Endodermal cell (in vitro differentiated cells): Measurements from ENCODE around the gene THSD7A. TPM values are rescaled to one million over a fixed set of nuclear protein-coding genes. Genes with fewer than 3 reads are reported as not detected.
A peak's percentile ranks its signal among the peaks of the same experiment; 100 is the strongest.

Source experiments
- DNase-seq: peaks from one replicate; pipeline ENCODE4 v3.0.0-alpha.2; 2017
- H3K27ac ChIP-seq: 2 replicates; pipeline ENCODE4 v1.5.1; 2013; ENCODE audit warnings: mild to moderate bottlenecking, low read depth, low read length, moderate library complexity
- H3K27me3 ChIP-seq: 2 replicates; pipeline ENCODE4 v1.6.1; 2013; ENCODE audit warnings: mild to moderate bottlenecking, low read length, moderate library complexity; ENCODE audit not compliant: insufficient read depth, control insufficient read depth, poor library complexity, severe bottlenecking
- H3K36me3 ChIP-seq: 2 replicates; pipeline ENCODE4 v1.7.0; 2013; ENCODE audit warnings: mild to moderate bottlenecking, low read length, moderate library complexity; ENCODE audit not compliant: control insufficient read depth, insufficient read depth
- H3K4me1 ChIP-seq: one replicate; pipeline ENCODE4 v1.7.0; 2013; ENCODE audit warnings: low read length; ENCODE audit not compliant: control insufficient read depth, insufficient read depth
- H3K4me3 ChIP-seq: 2 replicates; pipeline ENCODE4 v1.5.1; 2013; ENCODE audit warnings: mild to moderate bottlenecking, low read length, moderate library complexity
- H3K9ac ChIP-seq: 2 replicates; pipeline ENCODE4 v1.6.1; 2013; ENCODE audit warnings: mild to moderate bottlenecking, low read length, moderate library complexity; ENCODE audit not compliant: poor library complexity, severe bottlenecking; ENCODE audit errors: extremely low read depth
- H3K9me3 ChIP-seq: 2 replicates; pipeline ENCODE4 v1.6.1; 2013; ENCODE audit warnings: mild to moderate bottlenecking, low read length, moderate library complexity; ENCODE audit not compliant: control insufficient read depth
- H3K27ac Mint-ChIP-seq: 2 replicates; pipeline ENCODE4 v1.8.0; 2020; ENCODE audit warnings: mixed read lengths
- H3K27me3 Mint-ChIP-seq: 2 replicates; pipeline ENCODE4 v1.8.0; 2021; ENCODE audit warnings: mild to moderate bottlenecking, mixed read lengths; ENCODE audit not compliant: insufficient read depth
- H3K36me3 Mint-ChIP-seq: 2 replicates; pipeline ENCODE4 v1.8.0; 2020; ENCODE audit warnings: low read depth, mixed read lengths
- H3K4me1 Mint-ChIP-seq: 2 replicates; pipeline ENCODE4 v1.8.0; 2020; ENCODE audit warnings: mixed read lengths
- H3K4me3 Mint-ChIP-seq: 2 replicates; pipeline ENCODE4 v1.8.0; 2020; ENCODE audit warnings: mild to moderate bottlenecking, moderate library complexity, mixed read lengths
- H3K9me3 Mint-ChIP-seq: 2 replicates; pipeline ENCODE4 v1.8.0; 2020; ENCODE audit warnings: mild to moderate bottlenecking, mixed read lengths
- CTCF ChIP-seq: fragments of 200-600 bp; sonication (generic); conservative IDR thresholded peaks from 2 replicates; pipeline ENCODE4 v1.5.0; 2021; ENCODE audit warnings: antibody characterized with exemption, mild to moderate bottlenecking
- WGBS, 2 experiments: methylation state at CpG; one replicate each; pipeline versions ENCODE4 v1.1.5 to v1.1.7; 2013; ENCODE audit warnings: missing lambda C conversion rate in 2 of 2, mixed read lengths in 1 of 2; ENCODE audit not compliant: insufficient coverage in 1 of 2, insufficient read length in 1 of 2; 5-methylcytosine and 5-hydroxymethylcytosine counted together
- total RNA-seq, 2 donors: library from RNA; stranded (reverse); fragmentation: NEBNext Ultra II Directional in 1 of 2; extraction: Animal tissue kit (Norgen Biotek cat#: 25700) in 1 of 2; gene quantifications; 2 replicates in 1 of 2; 3 replicates in 1 of 2; pipeline ENCODE4 v1.2.1, GENCODE V29; 2021

Gene THSD7A
- total RNA-seq, 2 donors from 2014 or later: 0.73 to 1.3 TPM

GRCh38 chr7:11698384-11698871 is 133.6 kb downstream of the THSD7A start:
- Histone ChIP-seq H3K27me3 (no peaks in the 10 kb centered on the region), H3K36me3 (no peaks in the 10 kb centered on the region), H3K4me1 (no peaks in the 10 kb centered on the region), H3K9ac (no peak overlapping the region), H3K4me3 (no peak overlapping the region), H3K27ac (no peak overlapping the region), H3K9me3 (no peaks in the 10 kb centered on the region)
- Mint-ChIP-seq H3K27me3 (no peaks in the 10 kb centered on the region), H3K4me1 (peaks cover 1% of the 10 kb centered on the region), H3K36me3 (no peaks in the 10 kb centered on the region), H3K27ac (no peak overlapping the region), H3K9me3 (no peaks in the 10 kb centered on the region), H3K4me3 (no peak overlapping the region)
- DNase-seq: no peak
- no CpG with 5 or more reads among the region's 2 CpGs for WGBS, 2 experiments
- TF ChIP-seq CTCF: no peak

GRCh38 chr7:11690395-11690794 is 141.6 kb downstream of the THSD7A start:
- peak; percentile 41 for DNase-seq

GRCh38 chr7:11689096-11689495 is 142.9 kb downstream of the THSD7A start:
- Histone ChIP-seq H3K27ac (no peak overlapping the region), H3K9me3 (peaks cover 6% of the 10 kb centered on the region), H3K9ac (no peak overlapping the region), H3K4me1 (no peaks in the 10 kb centered on the region), H3K4me3 (no peak overlapping the region), H3K27me3 (no peaks in the 10 kb centered on the region), H3K36me3 (no peaks in the 10 kb centered on the region)
- H3K4me1 Mint-ChIP-seq: peaks cover 4% of the 10 kb centered on the region
- H3K27me3 Mint-ChIP-seq: no peaks in the 10 kb centered on the region
- 86 to 88% methylated on average over 2 of the region's 2 CpGs for WGBS, 2 experiments
- no peak for TF ChIP-seq CTCF
- no peak overlapping the region for H3K4me3 Mint-ChIP-seq
- DNase-seq: no peak
- no peak overlapping the region for H3K27ac Mint-ChIP-seq
- H3K36me3 Mint-ChIP-seq: no peaks in the 10 kb centered on the region
- peaks cover 16% of the 10 kb centered on the region for H3K9me3 Mint-ChIP-seq

More at GRCh38 chr7:11690395-11690794, 141.6 kb downstream of the THSD7A start:
- Mint-ChIP-seq H3K36me3 (no peaks in the 10 kb centered on the region), H3K27me3 (no peaks in the 10 kb centered on the region), H3K9me3 (peaks cover 4% of the 10 kb centered on the region), H3K4me1 (peaks cover 4% of the 10 kb centered on the region), H3K27ac (no peak overlapping the region), H3K4me3 (no peak overlapping the region)
- H3K36me3 ChIP-seq: no peaks in the 10 kb centered on the region
- no peak for TF ChIP-seq CTCF
- no peaks in the 10 kb centered on the region for H3K4me1 ChIP-seq
- no peak overlapping the region for H3K4me3 ChIP-seq
- no peaks in the 10 kb centered on the region for H3K9me3 ChIP-seq
- WGBS, 2 experiments: 69% methylated on average over 2 of the region's 3 CpGs; no CpG with 5 or more reads in 1 of the 2 experiments
- H3K9ac ChIP-seq: no peak overlapping the region
- no peaks in the 10 kb centered on the region for H3K27me3 ChIP-seq
- no peak overlapping the region for H3K27ac ChIP-seq
